Activated CD8-positive, alpha-beta T cell treated with anti-CD3 and anti-CD28 coated beads, Interleukin-2, amount 10 ng/mL, durations not matched to agents 7 days and 5 days (primary cell): ENCODE data around the gene PREX1. TPM values are rescaled to one million over a fixed set of nuclear protein-coding genes. Genes with fewer than 3 reads are reported as not detected.

ENCODE experiments used
- ATAC-seq: fragments of 150-1000 bp; cut with Tn5 transposase; one replicate; pipeline ENCODE4 v1.10.0; 2021; ENCODE audit warnings: moderate library complexity
- CTCF ChIA-PET: fragments of 350-600 bp; sonication (Branson Sonifier 250); formaldehyde crosslinking; loops from one replicate; lab custom pipeline; 2021; ENCODE audit warnings: antibody characterized with exemption; lab: Charles Lee
- POLR2A ChIA-PET: fragments of 350-600 bp; sonication (Branson Sonifier 250); formaldehyde crosslinking; loops from one replicate; lab custom pipeline; 2021; ENCODE audit warnings: antibody characterized with exemption; lab: Charles Lee
- DNase-seq: peaks from one replicate; pipeline ENCODE4 v3.0.0-alpha.2; 2020
- H3K27ac Mint-ChIP-seq: one replicate; pipeline ENCODE4 v1.8.0; 2021; ENCODE audit warnings: mild to moderate bottlenecking, mixed read lengths
- H3K27me3 Mint-ChIP-seq: one replicate; pipeline ENCODE4 v1.8.0; 2021; ENCODE audit warnings: low read depth, mixed read lengths
- H3K36me3 Mint-ChIP-seq: one replicate; pipeline ENCODE4 v1.8.0; 2021; ENCODE audit warnings: low read depth, mixed read lengths
- H3K4me1 Mint-ChIP-seq: one replicate; pipeline ENCODE4 v1.8.0; 2021; ENCODE audit warnings: low read depth, mixed read lengths
- H3K4me3 Mint-ChIP-seq: one replicate; pipeline ENCODE4 v1.8.0; 2021; ENCODE audit warnings: mild to moderate bottlenecking, mixed read lengths
- H3K9me3 Mint-ChIP-seq: one replicate; pipeline ENCODE4 v1.8.0; 2022; ENCODE audit warnings: mixed read lengths; ENCODE audit not compliant: insufficient read depth
- total RNA-seq, 2 experiments: library from RNA; stranded (reverse); gene quantifications; one replicate each; pipeline ENCODE4 v1.2.3, GENCODE V29; 2021

The PREX1 gene
- total RNA-seq, 2 experiments from 2014 or later, result 146 to 152 TPM

DNA sequence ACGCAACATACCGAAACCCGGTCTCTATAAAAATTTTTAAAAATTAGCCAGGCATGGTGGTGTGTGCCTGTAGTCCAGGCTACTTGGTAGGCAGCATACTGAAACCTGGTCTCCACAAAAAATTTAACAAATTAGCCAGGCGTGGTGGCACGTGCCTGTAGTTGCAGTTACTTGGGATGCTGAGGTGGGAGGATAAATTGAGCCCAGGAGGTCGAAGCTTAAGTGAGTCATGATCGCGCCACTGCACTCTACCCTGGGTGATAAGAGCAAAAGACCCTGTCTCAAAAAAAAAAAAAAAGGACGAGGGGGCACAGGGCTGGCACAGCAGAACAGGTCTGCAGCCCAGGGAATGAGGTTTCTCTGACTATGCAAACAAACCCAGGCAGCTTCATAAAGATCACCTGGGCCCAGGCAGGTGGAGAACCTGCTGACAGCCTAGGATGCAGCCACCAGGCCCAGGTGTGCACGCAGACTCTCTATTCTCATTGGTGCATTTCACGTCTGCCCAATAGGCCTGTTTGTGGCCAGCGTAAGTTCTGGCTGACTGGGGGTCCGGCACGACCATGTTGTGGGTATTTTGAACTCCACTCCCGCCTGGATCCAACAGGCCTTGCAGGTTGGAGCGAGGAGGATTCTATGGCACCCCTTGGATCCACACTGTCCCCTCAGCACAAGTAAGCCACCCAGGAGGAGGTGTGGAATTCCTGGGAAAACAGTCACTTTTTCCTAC lies 204.5 kb downstream of the PREX1 start:
- Mint-ChIP-seq H3K27me3 (no peaks in the 10 kb centered on the region), H3K9me3 (no peaks in the 10 kb centered on the region), H3K4me1 (peaks cover 38% of the 10 kb centered on the region), H3K36me3 (peaks cover 38% of the 10 kb centered on the region), H3K27ac (no peak overlapping the region), H3K4me3 (no peak overlapping the region)
- CTCF ChIA-PET, result interaction anchor here (2.1 kb wide), 1 partner anchor 34 kb away, joined by 4 read pairs; no protein-coding TSS in a partner anchor
- DNase-seq, result no peak
- POLR2A ChIA-PET, result no interaction called here
- no peak for ATAC-seq

- H3K4me3 Mint-ChIP-seq, result no peak overlapping the region
- no peaks in the 10 kb centered on the region for H3K9me3 Mint-ChIP-seq
- H3K36me3 Mint-ChIP-seq, result peaks cover 35% of the 10 kb centered on the region
- POLR2A ChIA-PET, result no interaction called here
- H3K4me1 Mint-ChIP-seq, result peaks cover 33% of the 10 kb centered on the region
- H3K27me3 Mint-ChIP-seq, result no peaks in the 10 kb centered on the region
- DNase-seq, result no peak
- peak overlapping the region; percentile 4 for H3K27ac Mint-ChIP-seq
- CTCF ChIA-PET, result interaction anchor here (0.6 to 2.5 kb wide), 3 partner anchors 35 to 898 kb away, joined by 3 to 28 read pairs (median 4); no protein-coding TSS in a partner anchor
- ATAC-seq, result no peak
Measured at GRCh38 chr20:48622421-48622820, 205.4 kb downstream of the PREX1 start.

GRCh38 chr20:48621376-48622078 lies 206.3 kb downstream of the PREX1 start:
- Mint-ChIP-seq H3K36me3 (peaks cover 28% of the 10 kb centered on the region), H3K27me3 (no peaks in the 10 kb centered on the region), H3K4me1 (peaks cover 24% of the 10 kb centered on the region), H3K9me3 (no peaks in the 10 kb centered on the region), H3K27ac (peak overlapping the region; percentile 63), H3K4me3 (no peak overlapping the region)
- peak; percentile 24 for ATAC-seq
- POLR2A ChIA-PET, result no interaction called here
- CTCF ChIA-PET, result interaction anchor here (0.7 to 2.5 kb wide), 22 partner anchors 15 to 945 kb away, joined by 3 to 29 read pairs (median 5); no protein-coding TSS in a partner anchor
- DNase-seq, result no peak

DNA sequence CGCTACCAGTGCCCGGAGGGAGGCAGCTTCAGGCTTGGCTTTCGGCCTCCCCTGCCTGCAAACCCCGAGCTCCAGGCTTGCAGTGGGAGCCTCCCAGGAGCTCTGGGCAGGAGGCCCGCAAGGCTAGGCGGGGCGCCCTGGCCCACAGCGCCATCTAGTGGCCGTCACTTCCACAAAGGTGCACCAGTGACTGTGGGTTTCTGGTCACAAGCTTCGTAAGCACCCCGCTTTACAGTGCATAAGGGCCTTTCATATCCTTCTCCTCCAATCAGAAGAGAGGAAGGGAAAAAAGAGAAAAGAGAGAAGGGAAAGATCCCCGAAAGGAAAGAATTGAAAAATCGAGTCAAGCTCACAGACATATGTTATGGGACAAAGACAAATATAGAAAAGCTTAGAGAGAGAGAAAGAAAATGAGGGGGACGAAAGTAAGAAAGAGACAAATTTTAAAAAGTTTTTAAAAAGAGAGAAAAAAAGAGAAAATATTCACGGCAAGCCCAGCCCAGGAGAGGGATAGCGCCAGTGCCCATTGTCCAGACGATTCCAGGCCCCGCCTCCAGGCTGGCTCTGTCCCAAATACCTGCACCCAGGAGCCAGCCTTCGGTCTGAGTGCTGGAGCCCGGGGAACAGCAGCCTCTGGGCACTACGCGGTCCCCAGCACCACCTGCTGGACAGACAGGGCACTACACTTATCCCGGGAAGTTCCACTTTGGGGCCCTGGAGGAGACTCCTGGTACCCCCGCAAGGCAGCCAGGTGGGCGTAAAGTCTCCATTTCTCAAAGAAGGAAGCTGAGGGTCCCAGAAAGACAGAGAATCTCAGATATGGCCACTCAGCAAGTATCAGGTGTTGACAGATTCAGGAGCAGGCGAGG lies 207.1 kb downstream of the PREX1 start:
- Mint-ChIP-seq H3K4me1 (peaks cover 19% of the 10 kb centered on the region), H3K36me3 (peaks cover 20% of the 10 kb centered on the region), H3K4me3 (peak overlapping the region; percentile 32), H3K9me3 (no peaks in the 10 kb centered on the region), H3K27ac (peak overlapping the region; percentile 66), H3K27me3 (no peaks in the 10 kb centered on the region)
- ATAC-seq, result peak; percentile 80
- CTCF ChIA-PET, result interaction anchor here (0.6 to 2.5 kb wide), 62 partner anchors 9 to 961 kb away, joined by 3 to 29 read pairs (median 4); no protein-coding TSS in a partner anchor
- POLR2A ChIA-PET, result no interaction called here
- peak; percentile 80 for DNase-seq

- peaks cover 19% of the 10 kb centered on the region for H3K4me1 Mint-ChIP-seq
- POLR2A ChIA-PET, result no interaction called here
- peaks cover 16% of the 10 kb centered on the region for H3K36me3 Mint-ChIP-seq
- no peaks in the 10 kb centered on the region for H3K27me3 Mint-ChIP-seq
- DNase-seq, result no peak
- CTCF ChIA-PET, result interaction anchor here (0.6 to 2.5 kb wide), 57 partner anchors 9 to 961 kb away, joined by 3 to 29 read pairs (median 4); no protein-coding TSS in a partner anchor
- no peak for ATAC-seq
- H3K27ac Mint-ChIP-seq, result no peak overlapping the region
- no peak overlapping the region for H3K4me3 Mint-ChIP-seq
- H3K9me3 Mint-ChIP-seq, result no peaks in the 10 kb centered on the region
Measured at GRCh38 chr20:48620154-48620506, 207.7 kb downstream of the PREX1 start.

- ATAC-seq, result no peak
- H3K4me1 Mint-ChIP-seq, result peaks cover 19% of the 10 kb centered on the region
- ChIA-PET POLR2A (no interaction called here), CTCF (interaction anchor here (1.0 to 2.5 kb wide), 14 partner anchors 10 to 960 kb away, joined by 3 to 29 read pairs (median 6); no protein-coding TSS in a partner anchor)
- no peak for DNase-seq
- no peaks in the 10 kb centered on the region for H3K9me3 Mint-ChIP-seq
- no peak overlapping the region for H3K27ac Mint-ChIP-seq
- H3K36me3 Mint-ChIP-seq, result peaks cover 11% of the 10 kb centered on the region
- no peak overlapping the region for H3K4me3 Mint-ChIP-seq
- H3K27me3 Mint-ChIP-seq, result no peaks in the 10 kb centered on the region
Measured at GRCh38 chr20:48619126-48620101, 208.4 kb downstream of the PREX1 start.

DNA sequence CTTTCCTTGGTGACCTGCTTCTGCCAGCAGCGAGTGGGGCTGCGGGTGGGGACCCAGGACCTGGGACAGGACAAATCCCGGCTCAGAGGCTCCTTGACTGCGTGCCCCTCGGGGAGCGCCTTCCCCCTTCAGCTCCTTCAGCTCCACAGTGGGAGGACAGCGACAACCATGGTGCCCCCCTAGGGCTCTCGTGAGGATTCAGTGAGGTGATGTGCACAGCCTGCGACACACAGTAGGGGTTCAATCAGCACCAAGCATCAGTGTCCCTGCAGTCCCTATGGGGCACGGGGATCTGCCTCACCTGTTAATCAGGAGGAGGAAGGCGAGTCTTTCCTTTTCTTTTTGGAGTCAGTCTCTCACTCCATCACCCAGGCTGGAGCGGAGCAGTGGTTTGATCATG lies 209.2 kb downstream of the PREX1 start:
- H3K36me3 Mint-ChIP-seq, result peaks cover 11% of the 10 kb centered on the region
- no peak for DNase-seq
- CTCF ChIA-PET, result no interaction called here
- H3K4me1 Mint-ChIP-seq, result peaks cover 19% of the 10 kb centered on the region
- H3K4me3 Mint-ChIP-seq, result no peak overlapping the region
- no peak for ATAC-seq
- no peaks in the 10 kb centered on the region for H3K27me3 Mint-ChIP-seq
- H3K27ac Mint-ChIP-seq, result no peak overlapping the region
- POLR2A ChIA-PET, result no interaction called here
- H3K9me3 Mint-ChIP-seq, result no peaks in the 10 kb centered on the region

DNA sequence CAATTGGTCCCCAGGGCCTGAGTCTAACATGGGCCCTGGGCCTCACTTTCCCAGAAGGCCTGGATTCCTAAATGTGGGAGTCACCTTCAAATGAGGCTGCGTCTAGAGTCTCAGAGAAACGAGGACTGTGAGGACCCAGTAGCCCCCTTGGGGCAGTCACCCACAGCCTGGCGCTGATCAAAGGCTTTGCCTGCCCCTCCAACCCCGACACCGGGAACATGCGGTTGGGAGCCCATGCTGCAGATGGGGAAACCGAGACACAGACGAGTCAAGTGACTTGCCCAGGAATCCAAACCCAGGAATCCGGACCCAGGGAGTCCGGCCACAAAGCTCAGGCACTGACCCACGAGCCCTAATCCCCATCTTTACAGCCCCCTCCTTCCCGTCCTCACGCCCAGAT lies 209.7 kb downstream of the PREX1 start:
- H3K36me3 Mint-ChIP-seq, result peaks cover 8% of the 10 kb centered on the region
- CTCF ChIA-PET, result no interaction called here
- DNase-seq (no peak), ATAC-seq (no peak)
- H3K27ac Mint-ChIP-seq, result no peak overlapping the region
- no peaks in the 10 kb centered on the region for H3K9me3 Mint-ChIP-seq
- no peak overlapping the region for H3K4me3 Mint-ChIP-seq
- POLR2A ChIA-PET, result no interaction called here
- H3K4me1 Mint-ChIP-seq, result peaks cover 19% of the 10 kb centered on the region
- H3K27me3 Mint-ChIP-seq, result no peaks in the 10 kb centered on the region

DNA sequence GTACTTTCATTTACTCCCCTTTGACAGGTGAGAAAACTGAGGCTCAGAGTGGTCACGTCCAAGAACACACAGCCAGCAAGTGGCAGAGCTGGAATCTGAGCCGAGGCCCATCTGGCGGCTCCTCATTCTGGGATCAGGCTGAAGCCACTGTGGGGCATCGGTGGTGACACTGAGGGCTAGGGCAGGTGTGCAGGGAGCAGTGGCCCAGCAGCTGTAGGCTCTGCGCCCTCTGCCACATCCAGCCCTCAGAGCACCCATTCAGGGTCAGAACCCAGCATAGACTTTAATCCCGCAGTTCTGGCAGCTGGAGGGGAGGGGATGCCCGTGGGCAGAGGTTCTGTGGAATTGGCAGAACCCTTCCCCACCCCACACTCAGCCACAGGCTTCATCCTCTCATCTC lies 210.3 kb downstream of the PREX1 start:
- peaks cover 4% of the 10 kb centered on the region for H3K36me3 Mint-ChIP-seq
- H3K4me1 Mint-ChIP-seq, result peaks cover 16% of the 10 kb centered on the region
- ATAC-seq (no peak), DNase-seq (no peak)
- ChIA-PET CTCF (no interaction called here), POLR2A (no interaction called here)
- H3K9me3 Mint-ChIP-seq, result no peaks in the 10 kb centered on the region
- H3K27ac Mint-ChIP-seq, result no peak overlapping the region
- peaks cover 2% of the 10 kb centered on the region for H3K27me3 Mint-ChIP-seq
- H3K4me3 Mint-ChIP-seq, result no peak overlapping the region

GRCh38 chr20:48616481-48616880 lies 211.3 kb downstream of the PREX1 start:
- H3K27me3 Mint-ChIP-seq, result peaks cover 5% of the 10 kb centered on the region
- no peak overlapping the region for H3K4me3 Mint-ChIP-seq
- peaks cover 11% of the 10 kb centered on the region for H3K4me1 Mint-ChIP-seq
- ChIA-PET POLR2A (no interaction called here), CTCF (no interaction called here)
- H3K36me3 Mint-ChIP-seq, result peaks cover 4% of the 10 kb centered on the region
- H3K27ac Mint-ChIP-seq, result no peak overlapping the region
- H3K9me3 Mint-ChIP-seq, result no peaks in the 10 kb centered on the region
- ATAC-seq (no peak), DNase-seq (no peak)

DNA sequence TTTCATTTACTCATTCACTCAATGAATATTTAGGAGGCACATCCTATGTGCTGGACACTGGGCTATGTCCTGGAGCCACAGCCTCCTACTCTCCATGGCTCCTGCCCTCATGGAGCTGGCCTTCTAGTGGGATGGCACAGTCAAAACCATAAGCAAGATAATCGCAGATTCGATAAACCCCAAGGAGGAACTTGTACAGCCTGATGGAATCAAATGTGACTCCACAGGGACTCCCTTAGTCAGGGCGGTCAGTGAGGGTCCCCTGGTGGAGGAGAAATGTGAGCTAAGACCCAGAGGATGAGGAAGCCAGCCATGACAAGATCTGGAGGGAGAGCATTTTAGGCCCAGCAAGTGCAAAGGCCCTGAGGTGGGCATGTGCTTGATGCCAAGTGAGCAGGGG lies 211.9 kb downstream of the PREX1 start:
- ATAC-seq (no peak), DNase-seq (no peak)
- Mint-ChIP-seq H3K27ac (no peak overlapping the region), H3K4me3 (no peak overlapping the region), H3K9me3 (no peaks in the 10 kb centered on the region), H3K27me3 (peaks cover 5% of the 10 kb centered on the region), H3K36me3 (peaks cover 4% of the 10 kb centered on the region), H3K4me1 (peaks cover 5% of the 10 kb centered on the region)
- ChIA-PET POLR2A (no interaction called here), CTCF (no interaction called here)
